C4-2B (cell line): Measurements from ENCODE around the gene NFATC3.

Experiments used
- H3K27ac ChIP-seq: fragments of 450-650 bp; 2 replicates; pipeline ENCODE4 v1.5.1; 2017
- CTCF ChIP-seq: fragments of 450-650 bp; conservative IDR thresholded peaks from 2 replicates; pipeline ENCODE4 v1.5.1; 2017; ENCODE audit warnings: mild to moderate bottlenecking
- ZFX ChIP-seq: fragments of 450-650 bp; IDR thresholded peaks from 2 replicates; pipeline ENCODE4 v1.6.1; 2017

NFATC3 gene

DNA sequence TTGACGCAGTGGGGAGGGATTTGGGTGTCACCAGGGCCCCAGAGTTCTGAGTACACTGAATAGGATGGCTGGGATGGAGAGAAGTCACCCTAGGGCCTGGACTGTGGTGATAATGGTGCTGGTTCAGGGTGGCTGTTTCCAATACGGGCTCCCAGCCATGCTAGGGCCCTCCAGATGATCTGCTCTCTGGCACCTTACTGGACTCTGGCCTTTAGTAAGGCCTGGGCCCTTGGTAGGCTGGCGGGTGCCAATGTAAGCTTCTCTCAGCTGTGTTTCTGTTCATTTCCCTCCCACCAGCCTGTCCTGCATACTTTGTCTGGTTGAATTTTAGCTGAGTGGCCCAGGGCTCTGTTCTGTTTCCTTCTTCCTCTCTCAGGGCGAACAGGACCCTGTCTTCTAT is 162.8 kb downstream of the NFATC3 start:
- TF ChIP-seq ZFX, result no peak
- TF ChIP-seq CTCF, result no peak
- no peak overlapping the region for H3K27ac ChIP-seq

GRCh38 chr16:68249371-68249770 is 164.2 kb downstream of the NFATC3 start:
- TF ChIP-seq ZFX (no peak), CTCF (no peak)
- no peak overlapping the region for H3K27ac ChIP-seq

GRCh38 chr16:68250951-68251350 is 165.8 kb downstream of the NFATC3 start:
- H3K27ac ChIP-seq, result no peak overlapping the region
- TF ChIP-seq CTCF (no peak), ZFX (no peak)

- no peak overlapping the region for H3K27ac ChIP-seq
- TF ChIP-seq ZFX (no peak), CTCF (no peak)
Measured at GRCh38 chr16:68251832-68252231, 166.7 kb downstream of the NFATC3 start.

GRCh38 chr16:68252383-68252782 is 167.2 kb downstream of the NFATC3 start:
- H3K27ac ChIP-seq, result no peak overlapping the region
- TF ChIP-seq CTCF (no peak), ZFX (no peak)

GRCh38 chr16:68253721-68254120 is 168.6 kb downstream of the NFATC3 start:
- H3K27ac ChIP-seq, result no peak overlapping the region
- TF ChIP-seq CTCF (no peak), ZFX (no peak)

- TF ChIP-seq ZFX (no peak), CTCF (no peak)
- no peak overlapping the region for H3K27ac ChIP-seq
Measured at GRCh38 chr16:68255712-68256111, 170.5 kb downstream of the NFATC3 start.
